Natural killer cell (primary cell): ENCODE data around the gene LRRC32. TPM values are rescaled to one million over a fixed set of nuclear protein-coding genes. Genes with fewer than 3 reads are reported as not detected.

Source experiments
- ATAC-seq, 3 donors: fragments of 150-1000 bp in 2 of 3; fragments of 200-7000 bp in 1 of 3; cut with Tn5 transposase; 1 replicate in 1 of 3; 2 replicates in 2 of 3; pipeline ENCODE4 v1.10.0; 2021; ENCODE audit warnings: mild to moderate bottlenecking in 2 of 3, moderate library complexity in 2 of 3
- DNase-seq, 2 donors: peaks; one replicate each; pipeline versions ENCODE4 v3.0.0 to v3.0.0-alpha.2; 2013 to 2021; ENCODE audit warnings: mixed read lengths in 1 of 2
- H3K27ac ChIP-seq: one replicate; pipeline ENCODE4 v1.5.1; 2013; ENCODE audit warnings: mild to moderate bottlenecking, low read length
- H3K27me3 ChIP-seq: one replicate; pipeline ENCODE4 v1.6.1; 2013; ENCODE audit warnings: low read length; ENCODE audit not compliant: control insufficient read depth, insufficient read depth
- H3K36me3 ChIP-seq: one replicate; pipeline ENCODE4 v1.6.1; 2013; ENCODE audit warnings: low read length; ENCODE audit not compliant: control insufficient read depth, insufficient read depth
- H3K4me1 ChIP-seq: one replicate; pipeline ENCODE4 v1.6.1; 2013; ENCODE audit warnings: low read length; ENCODE audit not compliant: control insufficient read depth, insufficient read depth
- H3K4me3 ChIP-seq: one replicate; pipeline ENCODE4 v1.5.1; 2013; ENCODE audit warnings: low read length
- H3K9me3 ChIP-seq: one replicate; pipeline ENCODE4 v1.6.1; 2013; ENCODE audit warnings: low read length; ENCODE audit not compliant: control insufficient read depth, insufficient read depth
- H3K27ac Mint-ChIP-seq, 2 donors: one replicate each; pipeline ENCODE4 v1.8.0; 2022; ENCODE audit warnings: mild to moderate bottlenecking in 2 of 2, mixed read lengths in 2 of 2, moderate library complexity in 1 of 2
- H3K27me3 Mint-ChIP-seq, 2 donors: one replicate each; pipeline ENCODE4 v1.8.0; 2022; ENCODE audit warnings: low read depth in 2 of 2, mixed read lengths in 2 of 2
- H3K36me3 Mint-ChIP-seq: one replicate; pipeline ENCODE4 v1.8.0; 2022; ENCODE audit warnings: mixed read lengths
- H3K4me1 Mint-ChIP-seq, 2 donors: one replicate each; pipeline ENCODE4 v1.8.0; 2022; ENCODE audit warnings: mixed read lengths in 2 of 2
- H3K4me3 Mint-ChIP-seq: one replicate; pipeline ENCODE4 v1.8.0; 2022; ENCODE audit warnings: mild to moderate bottlenecking, moderate library complexity, mixed read lengths
- H3K9me3 Mint-ChIP-seq, 2 donors: one replicate each; pipeline ENCODE4 v1.8.0; 2022; ENCODE audit warnings: mixed read lengths in 2 of 2
- whole genome bisulfite sequencing: methylation state at CpG from one replicate; pipeline ENCODE4 v1.1.7; 2013; ENCODE audit warnings: missing lambda C conversion rate; ENCODE audit not compliant: insufficient coverage; 5-methylcytosine and 5-hydroxymethylcytosine counted together
- intact Hi-C: fragments of 100-400 bp; cut with micrococcal nuclease; formaldehyde crosslinking; loops from one replicate; pipeline ENCODE4 v1.14.2; 2022
- total RNA-seq, 4 donors: library from RNA; stranded (reverse); fragments of 120-200 nt in 1 of 4; gene quantifications; one replicate each; pipeline versions ENCODE4 v1.2.3 to v1.2.4, GENCODE V29; 2013 to 2022
- TF ChIP-seq, protein P1 (sequence below): fragments of 200-600 bp; IDR thresholded peaks from one replicate; pipeline ENCODE4 v1.8.0; 2022; ENCODE audit warnings: antibody characterized with exemption

Gene LRRC32
- total RNA-seq, 3 donors from 2014 or later (not counting 1 experiment from before 2014, with no cell fraction given) = 0.14 to 1.4 (median 1.4) TPM

DNA sequence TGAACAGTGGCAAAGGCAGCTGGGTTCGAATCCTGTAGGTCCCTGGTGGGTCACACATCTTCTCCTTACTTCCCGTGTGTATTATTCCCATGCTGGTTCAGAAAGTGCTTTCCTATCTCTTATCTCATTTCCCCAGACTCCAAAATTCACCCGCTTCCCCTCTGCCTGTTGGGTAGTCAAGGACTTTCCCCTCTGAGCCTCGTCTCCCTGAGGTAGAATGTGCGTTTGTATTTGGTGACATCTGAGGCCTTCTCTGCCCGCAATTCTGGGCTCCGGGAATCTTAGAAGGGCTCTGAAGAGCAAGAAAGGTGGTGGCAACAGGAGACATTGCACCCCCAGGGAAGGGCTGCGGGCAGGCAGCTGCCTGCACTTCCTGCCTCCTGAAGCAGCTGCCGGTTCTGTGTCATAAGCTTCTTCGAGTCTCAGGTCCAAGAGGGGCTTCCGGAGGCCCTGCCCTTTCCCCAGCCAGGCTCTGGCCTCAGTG, 5.9 kb downstream of the LRRC32 start:
- Mint-ChIP-seq H3K27ac (peak overlapping the region; percentile 74 to 86), H3K4me3 (peak overlapping the region; percentile 56), H3K4me1 (peaks cover 16 to 27% of the 10 kb centered on the region in 2 donors), H3K9me3 (no peaks in the 10 kb centered on the region), H3K27me3 (peaks cover 12 to 18% of the 10 kb centered on the region in 2 donors), H3K36me3 (no peaks in the 10 kb centered on the region)
- DNase-seq (peak in 1 of 2 donors; percentile 47), ATAC-seq (peak in 2 of 3 donors; percentile 70 to 76)
- intact Hi-C loops = no loop called here
- Histone ChIP-seq H3K27me3 (peaks cover 2% of the 10 kb centered on the region), H3K36me3 (no peaks in the 10 kb centered on the region), H3K4me1 (peaks cover 20% of the 10 kb centered on the region), H3K27ac (no peak overlapping the region), H3K9me3 (no peaks in the 10 kb centered on the region), H3K4me3 (no peak overlapping the region)
- WGBS = 11% methylated on average over 10 of the region's 11 CpGs
- TF ChIP-seq, protein P1, sequence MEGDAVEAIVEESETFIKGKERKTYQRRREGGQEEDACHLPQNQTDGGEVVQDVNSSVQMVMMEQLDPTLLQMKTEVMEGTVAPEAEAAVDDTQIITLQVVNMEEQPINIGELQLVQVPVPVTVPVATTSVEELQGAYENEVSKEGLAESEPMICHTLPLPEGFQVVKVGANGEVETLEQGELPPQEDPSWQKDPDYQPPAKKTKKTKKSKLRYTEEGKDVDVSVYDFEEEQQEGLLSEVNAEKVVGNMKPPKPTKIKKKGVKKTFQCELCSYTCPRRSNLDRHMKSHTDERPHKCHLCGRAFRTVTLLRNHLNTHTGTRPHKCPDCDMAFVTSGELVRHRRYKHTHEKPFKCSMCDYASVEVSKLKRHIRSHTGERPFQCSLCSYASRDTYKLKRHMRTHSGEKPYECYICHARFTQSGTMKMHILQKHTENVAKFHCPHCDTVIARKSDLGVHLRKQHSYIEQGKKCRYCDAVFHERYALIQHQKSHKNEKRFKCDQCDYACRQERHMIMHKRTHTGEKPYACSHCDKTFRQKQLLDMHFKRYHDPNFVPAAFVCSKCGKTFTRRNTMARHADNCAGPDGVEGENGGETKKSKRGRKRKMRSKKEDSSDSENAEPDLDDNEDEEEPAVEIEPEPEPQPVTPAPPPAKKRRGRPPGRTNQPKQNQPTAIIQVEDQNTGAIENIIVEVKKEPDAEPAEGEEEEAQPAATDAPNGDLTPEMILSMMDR = no peak

DNA sequence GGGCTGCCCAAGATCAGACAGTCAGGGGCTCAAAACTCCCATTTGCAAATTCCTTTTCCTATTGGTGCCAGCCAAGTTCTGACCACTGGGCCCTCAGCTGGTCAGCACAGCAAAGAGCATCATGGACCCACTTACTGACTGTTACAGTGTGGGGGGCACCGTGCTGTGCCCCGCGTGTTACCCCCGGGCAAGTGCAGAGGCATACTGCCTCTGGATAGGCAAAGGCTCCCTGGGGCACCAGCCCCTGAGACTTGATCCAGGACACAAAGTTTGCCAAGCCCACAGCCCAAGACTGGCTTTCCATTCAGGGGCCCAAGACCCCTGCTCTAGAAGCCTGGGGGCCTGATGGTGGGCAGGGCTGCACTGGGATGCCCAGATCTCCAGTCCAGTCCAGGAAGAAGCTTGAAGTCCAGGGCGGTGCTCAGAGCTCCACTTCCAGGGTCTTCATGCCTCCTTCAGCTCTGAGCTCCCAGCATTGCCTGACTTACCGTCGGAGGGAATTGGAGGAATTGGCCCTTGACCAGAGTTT, 6.6 kb downstream of the LRRC32 start:
- H3K36me3 Mint-ChIP-seq = no peaks in the 10 kb centered on the region
- no peak for DNase-seq
- H3K4me1 Mint-ChIP-seq = peaks cover 16 to 24% of the 10 kb centered on the region in 2 donors
- 92% methylated on average over 7 of the region's 7 CpGs for WGBS
- H3K4me3 Mint-ChIP-seq = no peak overlapping the region
- no peaks in the 10 kb centered on the region for H3K36me3 ChIP-seq
- H3K9me3 ChIP-seq = no peaks in the 10 kb centered on the region
- TF ChIP-seq, protein P1 = no peak
- H3K27ac Mint-ChIP-seq = no peak overlapping the region
- H3K9me3 Mint-ChIP-seq = no peaks in the 10 kb centered on the region
- no peak overlapping the region for H3K27ac ChIP-seq
- peaks cover 10 to 14% of the 10 kb centered on the region in 2 donors for H3K27me3 Mint-ChIP-seq
- no peak for ATAC-seq
- H3K27me3 ChIP-seq = no peaks in the 10 kb centered on the region
- no peak overlapping the region for H3K4me3 ChIP-seq
- peaks cover 19% of the 10 kb centered on the region for H3K4me1 ChIP-seq
- intact Hi-C loops = no loop called here

DNA sequence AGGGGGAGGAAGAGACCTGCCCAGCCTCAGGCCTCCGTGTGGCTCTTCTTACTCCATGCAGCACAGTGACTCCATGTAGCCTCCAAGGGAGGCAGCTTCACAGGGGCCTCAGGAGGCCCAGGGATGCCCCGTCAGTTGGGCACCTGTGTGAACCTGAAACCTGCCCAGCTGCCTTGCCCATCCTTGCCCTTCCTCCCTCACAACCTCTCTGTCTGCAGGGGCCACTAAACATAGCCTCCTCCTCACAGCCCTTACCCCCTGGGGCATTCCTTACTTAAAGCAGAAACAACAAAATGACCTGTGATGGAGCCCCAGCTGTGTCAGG, 7.1 kb downstream of the LRRC32 start:
- peaks cover 16 to 24% of the 10 kb centered on the region in 2 donors for H3K4me1 Mint-ChIP-seq
- H3K27ac Mint-ChIP-seq = no peak overlapping the region
- Histone ChIP-seq H3K27ac (no peak overlapping the region), H3K4me1 (peaks cover 19% of the 10 kb centered on the region), H3K27me3 (no peaks in the 10 kb centered on the region), H3K9me3 (no peaks in the 10 kb centered on the region), H3K36me3 (no peaks in the 10 kb centered on the region), H3K4me3 (no peak overlapping the region)
- ATAC-seq (no peak), DNase-seq (no peak)
- TF ChIP-seq, protein P1 = no peak
- WGBS = 89% methylated on average over 2 of the region's 2 CpGs
- peaks cover 8 to 9% of the 10 kb centered on the region in 2 donors for H3K27me3 Mint-ChIP-seq
- H3K4me3 Mint-ChIP-seq = no peak overlapping the region
- intact Hi-C loops = no loop called here
- no peaks in the 10 kb centered on the region for H3K9me3 Mint-ChIP-seq
- no peaks in the 10 kb centered on the region for H3K36me3 Mint-ChIP-seq
